K562 (cell line): ENCODE measurements around the gene SIDT2. TPM values are rescaled to one million over a fixed set of nuclear protein-coding genes. Genes with fewer than 3 reads are reported as not detected.
A peak's percentile ranks its signal among the peaks of the same experiment; 100 is the strongest.

ENCODE experiments used
- ATAC-seq: fragments of 200-7000 bp; cut with Tn5 transposase; 3 replicates; pipeline ENCODE4 v1.9.1; 2020; ENCODE audit warnings: moderate library complexity
- BruUV-seq: library from RNA; stranded (reverse); fragments of 400-500 nt; replicated peaks from 2 replicates; lab custom pipeline; 2021; lab: Mats Ljungman, UMichigan
- CTCF ChIA-PET: fragments of 300-600 bp; formaldehyde crosslinking; extraction: SDS; loops from one replicate; lab custom pipeline; 2021; ENCODE audit warnings: low intra/inter-chr PET ratio; lab: Yijun Ruan, JAX
- POLR2A ChIA-PET: fragments of 300-600, 350-650 bp; sonication (Branson Sonifier 250); formaldehyde crosslinking; extraction: SDS; loops from one replicate; lab custom pipeline; 2021; ENCODE audit warnings: antibody characterized with exemption, inconsistent platforms; lab: Yijun Ruan, JAX
- DNase-seq, 4 experiments: peaks; one replicate each; pipeline versions ENCODE4 v3.0.0 to v3.0.0-alpha.2; 2011 to 2018; ENCODE audit warnings: low spot score in 3 of 4, mixed read lengths in 3 of 4; ENCODE audit errors: extremely low read depth in 1 of 4
- FAIRE-seq: peaks from 2 replicates; lab custom pipeline; 2011; peaks lifted over from hg19 to GRCh38; lab: Jason Lieb, UNC
- H2AFZ ChIP-seq: 2 replicates; pipeline ENCODE4 v1.6.0; 2011; ENCODE audit warnings: low read depth, low read length, control low read depth, inconsistent platforms
- H3K27ac ChIP-seq: fragments of 200-600 bp; 3 replicates; pipeline ENCODE4 v1.8.0; 2011; ENCODE audit warnings: low read depth, mild to moderate bottlenecking, control low read depth, inconsistent platforms, low read length, moderate library complexity, mixed read lengths; ENCODE audit errors: extremely low read depth
- H3K27me3 ChIP-seq, 2 experiments: fragments of 300-600 bp in 1 of 2; 2 replicates in 1 of 2; 3 replicates in 1 of 2; pipeline versions ENCODE4 v1.6.0 to v1.8.0; 2011; ENCODE audit warnings: inconsistent platforms in 2 of 2, low read length in 2 of 2, mild to moderate bottlenecking in 1 of 2, mixed read lengths in 1 of 2, moderate library complexity in 1 of 2; ENCODE audit not compliant: control insufficient read depth in 2 of 2, insufficient read depth in 2 of 2
- H3K36me3 ChIP-seq: fragments of 300-600 bp; 3 replicates; pipeline ENCODE4 v1.8.0; 2011; ENCODE audit warnings: mild to moderate bottlenecking, low read length, inconsistent platforms; ENCODE audit not compliant: control insufficient read depth, insufficient read depth
- H3K4me1 ChIP-seq, 2 experiments: fragments of 200-600 bp in 1 of 2; replicated peaks in 1 of 2; 2 replicates in 1 of 2; 3 replicates in 1 of 2; pipeline versions ENCODE4 v1.5.1 to v1.8.0; 2011; ENCODE audit warnings: inconsistent platforms in 2 of 2, low read length in 2 of 2, mild to moderate bottlenecking in 1 of 2, mixed read lengths in 1 of 2, moderate library complexity in 1 of 2; ENCODE audit not compliant: control insufficient read depth in 2 of 2, insufficient read depth in 2 of 2
- H3K4me2 ChIP-seq: 2 replicates; pipeline ENCODE4 v1.6.1; 2011; ENCODE audit warnings: low read length, control low read depth, inconsistent platforms, mixed read lengths; ENCODE audit not compliant: insufficient read depth
- H3K4me3 ChIP-seq: fragments of 200-600 bp; sonication (generic), shearing (Covaris generic); 2 replicates; pipeline ENCODE4 v1.5.1; 2016; ENCODE audit warnings: control low read depth, inconsistent platforms
- H3K79me2 ChIP-seq: fragments of 200-600 bp; 3 replicates; pipeline ENCODE4 v1.8.0; 2011; ENCODE audit warnings: low read length, inconsistent platforms; ENCODE audit not compliant: control insufficient read depth, insufficient read depth
- H3K9ac ChIP-seq, 2 experiments: 2 replicates each; pipeline versions ENCODE4 v1.6.0 to v1.6.1; 2011; ENCODE audit warnings: low read depth in 2 of 2, low read length in 2 of 2, control low read depth in 1 of 2, inconsistent platforms in 1 of 2, mild to moderate bottlenecking in 1 of 2, mixed read lengths in 1 of 2; ENCODE audit not compliant: insufficient read depth in 1 of 2
- H3K9me1 ChIP-seq: one replicate; pipeline ENCODE4 v1.6.0; 2011; ENCODE audit warnings: inconsistent platforms, mild to moderate bottlenecking, low read length, moderate library complexity; ENCODE audit not compliant: control insufficient read depth, insufficient read depth
- H3K9me3 ChIP-seq: replicated peaks from 2 replicates; pipeline ENCODE4 v1.5.1; 2011; ENCODE audit warnings: low read depth, low read length, inconsistent platforms; ENCODE audit not compliant: control insufficient read depth, insufficient read depth
- H4K20me1 ChIP-seq: replicated peaks from 2 replicates; pipeline ENCODE4 v1.6.1; 2011; ENCODE audit warnings: low read length, inconsistent platforms, mixed read lengths; ENCODE audit not compliant: control insufficient read depth, insufficient read depth
- CBFA2T2 ChIP-seq: fragments of 450-650 bp; conservative IDR thresholded peaks from 2 replicates; pipeline ENCODE4 v1.6.1; 2017; ENCODE audit warnings: mild to moderate bottlenecking
- CTCF ChIP-seq, 3 experiments: IDR thresholded peaks in 2 of 3; conservative IDR thresholded peaks in 1 of 3; 2 replicates each; pipeline ENCODE4 v1.5.1; 2011 to 2012; ENCODE audit warnings: low read length in 3 of 3, mild to moderate bottlenecking in 3 of 3, control low read depth in 2 of 3, improper control_type of control experiment in 1 of 3, inconsistent platforms in 1 of 3, low read depth in 1 of 3, mixed read lengths in 1 of 3, moderate library complexity in 1 of 3; ENCODE audit not compliant: insufficient read depth in 2 of 3
- EGR1 ChIP-seq: fragments of 450-650 bp; conservative IDR thresholded peaks from 2 replicates; pipeline ENCODE4 v1.6.1; 2017; ENCODE audit warnings: mild to moderate bottlenecking
- NRF1 ChIP-seq, 2 experiments: fragments of 450-650 bp; IDR thresholded peaks in 1 of 2; conservative IDR thresholded peaks in 1 of 2; 2 replicates each; pipeline ENCODE4 v1.6.1; 2014; ENCODE audit warnings: mild to moderate bottlenecking in 2 of 2
- POLR2G ChIP-seq: fragments of 200-400 bp; formaldehyde crosslinking; IDR thresholded peaks from 2 replicates; pipeline ENCODE4 v1.6.1; 2017; ENCODE audit warnings: low read depth, mild to moderate bottlenecking, antibody characterized with exemption, low read length, moderate library complexity
- WGBS: fragments of 100-300 bp; shearing (Covaris generic); methylation state at CpG from one replicate; pipeline ENCODE4 v1.1.6; 2016; ENCODE audit warnings: low coverage, mixed read lengths; ENCODE audit not compliant: insufficient coverage; ENCODE audit errors: missing lambda C conversion rate; 5-methylcytosine and 5-hydroxymethylcytosine counted together
- in situ Hi-C: fragments of 300-500 bp; cut with MboI; formaldehyde crosslinking; loops from 4 replicates; pipeline ENCODE4 v1.15.0; 2018; ENCODE audit warnings: inconsistent platforms, mixed read lengths
- intact Hi-C: fragments of 100-400 bp; cut with micrococcal nuclease; formaldehyde crosslinking; loops from 2 replicates; pipeline ENCODE4 v1.14.2; 2022
- polyA plus RNA-seq, 8 experiments: library from polyadenylated mRNA; depleted of rRNA in 4 of 8; stranded (reverse) in 5 of 8; unstranded in 3 of 8; fragments of >200 nt; fragmentation: Nextera tagmentation in 2 of 8; fragmentation: Illumina TruSeq in 1 of 8; extraction: Ambion mirVana in 2 of 8; extraction: Trizol in 1 of 8; gene quantifications; 2 replicates each; pipeline versions ENCODE4 v1.2.1 to v1.2.3, GENCODE V29; 2011 to 2014; ENCODE audit warnings: inconsistent platforms in 1 of 8, missing spikeins in 1 of 8
- total RNA-seq, 7 experiments: library from RNA; depleted of rRNA in 6 of 7; stranded (reverse); fragments of >200 nt in 6 of 7; fragmentation: Illumina TruSeq in 2 of 7; extraction: Trizol in 2 of 7; gene quantifications; 2 replicates each; pipeline versions ENCODE4 v1.2.1 to v1.2.3, GENCODE V29; 2011 to 2021; ENCODE audit warnings: low replicate concordance in 1 of 7
- TF ChIP-seq, protein P1 (sequence below): fragments of 250-450 bp; sonication (Bioruptor Pico); IDR thresholded peaks from 2 replicates; pipeline ENCODE4 v1.4.0; 2020; ENCODE audit warnings: mild to moderate bottlenecking, moderate library complexity
- TF ChIP-seq, protein P2 (sequence below): fragments of 450-650 bp; IDR thresholded peaks from 2 replicates; pipeline ENCODE4 v1.6.1; 2018; ENCODE audit not compliant: partially characterized antibody

Gene SIDT2
- total and polyA plus RNA-seq, 9 of the 15 experiments (the other 6 are each of a cell fraction or from before 2014, with no cell fraction given) = 2.4 to 20.2 (median 6.5) TPM

GRCh38 chr11:117197516-117198456 is 19.2 kb downstream of the SIDT2 start:
- Histone ChIP-seq H3K27ac (no peak overlapping the region), H3K4me3 (no peak overlapping the region), H3K4me2 (no peak overlapping the region), H3K79me2 (no peaks in the 10 kb centered on the region), H3K36me3 (peaks cover 12% of the 10 kb centered on the region; the same call in 2 of the 3 replicates), H3K4me1 (peaks cover 0 to 30% of the 10 kb centered on the region in 2 experiments; a peak in 3 of 5 replicates), H3K27me3 (no peaks in the 10 kb centered on the region), H3K9me1 (no peaks in the 10 kb centered on the region), H3K9ac (no peak overlapping the region), H3K9me3 (no peaks in the 10 kb centered on the region), H2AFZ (no peak overlapping the region), H4K20me1 (no peaks in the 10 kb centered on the region; the same call in none of the 2 replicates)
- ATAC-seq = peak; percentile 75
- POLR2A ChIA-PET = interaction anchor here (0.6 to 1.2 kb wide), 4 partner anchors 23 to 355 kb away, joined by 3 to 5 read pairs (median 3); partner anchors contain the start of gene PAFAH1B2
- WGBS = 50% methylated on average over 17 of the region's 17 CpGs
- in situ Hi-C loops = no loop called here
- DNase-seq = peak; percentile 43 to 56 (median 50)
- CTCF ChIA-PET = no interaction called here
- no TSS peak for BruUV-seq
- intact Hi-C loops = no loop called here
- peak; percentile 6 for FAIRE-seq
- TF ChIP-seq POLR2G (peak; percentile 59), CTCF (IDR thresholded peaks at IDR 0.05 in 2 of 3, conservative IDR thresholded peaks at IDR 0.05 in 1 of 3; ENCODE audit: insufficient read depth in 2 of 3, low read depth in 1 of 3, low read length in 3 of 3) (peak; percentile 62 to 79 (median 66)), NRF1 (conservative IDR thresholded peaks at IDR 0.05 in 1 of 2, IDR thresholded peaks at IDR 0.05 in 1 of 2) (0 out of 4 replicates have a peak, but pooled peaks of 1 of the 2 experiments have one; percentile 31), EGR1 (0 out of 2 replicates have a peak, but pooled peaks have one; percentile 43), CBFA2T2 (no peak)
- TF ChIP-seq, protein P1, sequence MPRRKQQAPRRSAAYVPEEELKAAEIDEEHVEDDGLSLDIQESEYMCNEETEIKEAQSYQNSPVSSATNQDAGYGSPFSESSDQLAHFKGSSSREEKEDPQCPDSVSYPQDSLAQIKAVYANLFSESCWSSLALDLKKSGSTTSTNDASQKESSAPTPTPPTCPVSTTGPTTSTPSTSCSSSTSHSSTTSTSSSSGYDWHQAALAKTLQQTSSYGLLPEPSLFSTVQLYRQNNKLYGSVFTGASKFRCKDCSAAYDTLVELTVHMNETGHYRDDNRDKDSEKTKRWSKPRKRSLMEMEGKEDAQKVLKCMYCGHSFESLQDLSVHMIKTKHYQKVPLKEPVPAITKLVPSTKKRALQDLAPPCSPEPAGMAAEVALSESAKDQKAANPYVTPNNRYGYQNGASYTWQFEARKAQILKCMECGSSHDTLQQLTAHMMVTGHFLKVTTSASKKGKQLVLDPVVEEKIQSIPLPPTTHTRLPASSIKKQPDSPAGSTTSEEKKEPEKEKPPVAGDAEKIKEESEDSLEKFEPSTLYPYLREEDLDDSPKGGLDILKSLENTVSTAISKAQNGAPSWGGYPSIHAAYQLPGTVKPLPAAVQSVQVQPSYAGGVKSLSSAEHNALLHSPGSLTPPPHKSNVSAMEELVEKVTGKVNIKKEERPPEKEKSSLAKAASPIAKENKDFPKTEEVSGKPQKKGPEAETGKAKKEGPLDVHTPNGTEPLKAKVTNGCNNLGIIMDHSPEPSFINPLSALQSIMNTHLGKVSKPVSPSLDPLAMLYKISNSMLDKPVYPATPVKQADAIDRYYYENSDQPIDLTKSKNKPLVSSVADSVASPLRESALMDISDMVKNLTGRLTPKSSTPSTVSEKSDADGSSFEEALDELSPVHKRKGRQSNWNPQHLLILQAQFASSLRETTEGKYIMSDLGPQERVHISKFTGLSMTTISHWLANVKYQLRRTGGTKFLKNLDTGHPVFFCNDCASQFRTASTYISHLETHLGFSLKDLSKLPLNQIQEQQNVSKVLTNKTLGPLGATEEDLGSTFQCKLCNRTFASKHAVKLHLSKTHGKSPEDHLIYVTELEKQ = no peak
- TF ChIP-seq, protein P2, sequence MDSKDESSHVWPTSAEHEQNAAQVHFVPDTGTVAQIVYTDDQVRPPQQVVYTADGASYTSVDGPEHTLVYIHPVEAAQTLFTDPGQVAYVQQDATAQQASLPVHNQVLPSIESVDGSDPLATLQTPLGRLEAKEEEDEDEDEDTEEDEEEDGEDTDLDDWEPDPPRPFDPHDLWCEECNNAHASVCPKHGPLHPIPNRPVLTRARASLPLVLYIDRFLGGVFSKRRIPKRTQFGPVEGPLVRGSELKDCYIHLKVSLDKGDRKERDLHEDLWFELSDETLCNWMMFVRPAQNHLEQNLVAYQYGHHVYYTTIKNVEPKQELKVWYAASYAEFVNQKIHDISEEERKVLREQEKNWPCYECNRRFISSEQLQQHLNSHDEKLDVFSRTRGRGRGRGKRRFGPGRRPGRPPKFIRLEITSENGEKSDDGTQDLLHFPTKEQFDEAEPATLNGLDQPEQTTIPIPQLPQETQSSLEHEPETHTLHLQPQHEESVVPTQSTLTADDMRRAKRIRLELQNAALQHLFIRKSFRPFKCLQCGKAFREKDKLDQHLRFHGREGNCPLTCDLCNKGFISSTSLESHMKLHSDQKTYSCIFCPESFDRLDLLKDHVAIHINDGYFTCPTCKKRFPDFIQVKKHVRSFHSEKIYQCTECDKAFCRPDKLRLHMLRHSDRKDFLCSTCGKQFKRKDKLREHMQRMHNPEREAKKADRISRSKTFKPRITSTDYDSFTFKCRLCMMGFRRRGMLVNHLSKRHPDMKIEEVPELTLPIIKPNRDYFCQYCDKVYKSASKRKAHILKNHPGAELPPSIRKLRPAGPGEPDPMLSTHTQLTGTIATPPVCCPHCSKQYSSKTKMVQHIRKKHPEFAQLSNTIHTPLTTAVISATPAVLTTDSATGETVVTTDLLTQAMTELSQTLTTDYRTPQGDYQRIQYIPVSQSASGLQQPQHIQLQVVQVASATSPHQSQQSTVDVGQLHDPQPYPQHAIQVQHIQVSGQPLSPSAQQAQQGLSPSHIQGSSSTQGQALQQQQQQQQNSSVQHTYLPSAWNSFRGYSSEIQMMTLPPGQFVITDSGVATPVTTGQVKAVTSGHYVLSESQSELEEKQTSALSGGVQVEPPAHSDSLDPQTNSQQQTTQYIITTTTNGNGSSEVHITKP = no peak
